Vagina (tissue), 2 donors: ENCODE results near the gene CRADD.

Source experiments
- CTCF ChIP-seq, 3 experiments: fragments of 450-650 bp in 2 of 3; fragments of 200-600 bp in 1 of 3; sonication (generic) in 1 of 3; IDR thresholded peaks; one replicate each; pipeline ENCODE4 v1.5.1; 2017 to 2019; ENCODE audit warnings: antibody characterized with exemption in 3 of 3, mild to moderate bottlenecking in 2 of 3, moderate library complexity in 2 of 3
- POLR2A ChIP-seq, 2 donors: fragments of 450-650 bp; IDR thresholded peaks; one replicate each; pipeline ENCODE4 v1.6.1; 2017; ENCODE audit warnings: antibody characterized with exemption in 2 of 2, mild to moderate bottlenecking in 2 of 2, moderate library complexity in 2 of 2
- POLR2AphosphoS5 ChIP-seq, 2 donors: sonication (generic); formaldehyde crosslinking; IDR thresholded peaks; one replicate each; pipeline ENCODE4 v1.9.0; 2017; ENCODE audit warnings: antibody characterized with exemption in 2 of 2, mild to moderate bottlenecking in 2 of 2, low read depth in 1 of 2; ENCODE audit not compliant: insufficient read depth in 1 of 2

GRCh38 chr12:93753285-93753684 lies 76.1 kb downstream of the CRADD start:
- TF ChIP-seq POLR2AphosphoS5 (IDR thresholded peaks at IDR 0.05; ENCODE audit: insufficient read depth in 1 of 2, low read depth in 1 of 2): no peak
- TF ChIP-seq POLR2A (IDR thresholded peaks at IDR 0.05): no peak
- no peak for TF ChIP-seq CTCF (IDR thresholded peaks at IDR 0.05)
